ENCODE data around the gene CDC42EP1.
"Not testable (repeated sequence)": the region's sequence is repeated elsewhere in the genome, so short reads cannot be mapped to it uniquely, and the experiment has no call there.

The CDC42EP1 gene

DNA sequence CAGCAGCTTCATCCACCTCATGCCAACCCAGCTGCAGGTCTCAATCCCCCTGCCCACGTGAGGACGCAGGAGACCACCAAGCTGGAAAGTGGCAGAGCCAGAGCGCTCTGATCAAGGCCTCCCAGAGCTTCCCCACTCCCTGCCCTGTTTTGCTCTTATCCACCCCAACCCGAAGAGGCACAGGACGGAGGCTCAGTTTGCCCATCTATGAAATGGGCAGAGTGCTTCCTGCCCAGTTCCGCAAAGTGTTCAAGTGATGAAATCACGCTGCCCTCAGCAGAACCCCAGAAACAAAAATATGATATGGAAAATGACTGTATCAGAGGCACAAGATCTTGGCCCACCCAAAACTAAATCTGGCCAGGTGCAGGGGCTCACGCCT, 11.7 kb downstream of the CDC42EP1 start:
- Histone ChIP-seq H3K9me3 (ENCODE audit: low read length) (no peaks in the 10 kb centered on the region), H3K36me3 (ENCODE audit: insufficient read depth, low read length) (peaks cover 6% of the 10 kb centered on the region), H3K27ac (ENCODE audit: low read depth, low read length) (no peak overlapping the region), H3K4me3 (ENCODE audit: low read depth in 1 of 2, low read length in 2 of 2) (no peak overlapping the region), H3K9ac (ENCODE audit: low read length) (no peak overlapping the region), H3K4me1 (ENCODE audit: insufficient read depth, low read length) (peaks cover 9% of the 10 kb centered on the region), H3K27me3 (ENCODE audit: control insufficient read depth in 1 of 2, insufficient read depth in 2 of 2, low read length in 2 of 2) (no peaks in the 10 kb centered on the region)

DNA sequence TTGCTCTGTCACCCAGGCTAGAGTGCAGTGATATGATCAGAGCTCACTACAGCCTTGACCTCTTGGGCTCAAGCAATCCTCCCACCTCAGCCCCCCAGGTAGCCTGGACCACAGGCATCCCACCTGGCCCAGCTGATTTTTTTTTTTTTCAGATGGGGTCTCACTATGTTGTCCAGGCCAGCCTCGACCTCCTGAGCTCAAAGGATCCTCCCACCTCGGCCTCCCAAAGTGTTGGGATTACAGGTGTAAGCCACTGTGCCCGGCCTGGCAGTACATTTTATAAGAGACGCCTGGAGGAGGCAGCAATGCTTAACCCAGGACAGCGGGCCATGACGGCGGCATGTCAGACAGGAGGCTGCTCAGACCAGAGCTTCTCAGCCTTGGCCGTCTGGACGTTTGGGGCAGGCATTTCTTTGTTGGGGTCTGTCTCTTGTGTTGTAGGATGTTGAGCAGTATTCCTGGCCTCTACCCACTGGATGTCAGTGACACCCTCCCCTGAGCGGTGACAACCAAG, 15.3 kb downstream of the CDC42EP1 start:
- Histone ChIP-seq H3K27ac (ENCODE audit: low read depth, low read length) (no peak overlapping the region), H3K4me3 (ENCODE audit: low read depth in 1 of 2, low read length in 2 of 2) (no peak overlapping the region), H3K27me3 (ENCODE audit: control insufficient read depth in 1 of 2, insufficient read depth in 2 of 2, low read length in 2 of 2) (no peaks in the 10 kb centered on the region), H3K9me3 (ENCODE audit: low read length) (no peaks in the 10 kb centered on the region), H3K36me3 (ENCODE audit: insufficient read depth, low read length) (no peaks in the 10 kb centered on the region), H3K9ac (ENCODE audit: low read length) (no peak overlapping the region), H3K4me1 (ENCODE audit: insufficient read depth, low read length) (no peaks in the 10 kb centered on the region)

DNA sequence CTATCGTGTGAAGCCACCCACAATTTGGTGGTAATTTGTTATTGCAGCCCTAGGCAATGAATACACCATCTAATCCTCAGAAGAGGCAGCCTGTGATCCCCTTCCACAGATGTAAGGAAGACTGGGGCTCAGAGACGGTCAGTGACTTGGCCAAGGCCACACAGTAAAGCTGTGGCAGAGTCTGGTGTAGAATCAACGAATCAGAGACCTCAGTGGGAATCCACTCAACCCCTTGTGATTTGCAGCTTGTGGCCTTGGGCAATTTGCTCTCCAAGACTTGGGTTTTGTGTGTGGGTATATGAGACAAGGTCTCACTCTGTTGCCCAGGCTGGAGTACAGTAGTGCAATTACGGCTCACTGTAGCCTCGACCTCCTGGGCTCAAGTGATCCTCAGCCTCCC, 17.7 kb downstream of the CDC42EP1 start:
- no peaks in the 10 kb centered on the region for H3K4me1 ChIP-seq (ENCODE audit: insufficient read depth, low read length)
- H3K27ac ChIP-seq (ENCODE audit: low read depth, low read length), result no peak overlapping the region
- no peaks in the 10 kb centered on the region for H3K36me3 ChIP-seq (ENCODE audit: insufficient read depth, low read length)
- no peak overlapping the region for H3K9ac ChIP-seq (ENCODE audit: low read length)
- no peaks in the 10 kb centered on the region for H3K9me3 ChIP-seq (ENCODE audit: low read length)
- no peak overlapping the region for H3K4me3 ChIP-seq (ENCODE audit: low read depth in 1 of 2, low read length in 2 of 2)
- H3K27me3 ChIP-seq (ENCODE audit: control insufficient read depth in 1 of 2, insufficient read depth in 2 of 2, low read length in 2 of 2), result no peaks in the 10 kb centered on the region

DNA sequence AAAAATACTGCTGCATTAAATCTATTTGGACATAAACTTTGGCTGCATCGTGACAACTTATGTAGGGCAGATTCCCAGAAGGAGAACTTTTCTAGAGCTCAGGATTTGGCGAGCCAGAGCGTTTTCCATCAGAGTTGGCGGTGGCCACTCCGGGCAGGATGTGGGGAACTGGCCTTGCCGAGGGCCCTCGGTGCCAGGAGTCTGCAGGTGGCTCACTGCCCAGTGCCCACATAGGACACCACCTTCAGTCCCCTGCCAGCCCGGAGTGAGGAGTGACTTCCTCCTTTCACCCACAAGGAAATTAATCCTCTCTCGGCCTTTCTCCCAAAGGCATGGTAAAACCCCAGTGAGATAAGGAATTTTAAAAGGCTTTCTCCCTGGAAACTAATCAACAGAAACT, 21.2 kb downstream of the CDC42EP1 start:
- no peaks in the 10 kb centered on the region for H3K4me1 ChIP-seq (ENCODE audit: insufficient read depth, low read length)
- no peak overlapping the region for H3K9ac ChIP-seq (ENCODE audit: low read length)
- H3K36me3 ChIP-seq (ENCODE audit: insufficient read depth, low read length), result no peaks in the 10 kb centered on the region
- H3K4me3 ChIP-seq (ENCODE audit: low read depth in 1 of 2, low read length in 2 of 2), result no peak overlapping the region
- no peaks in the 10 kb centered on the region for H3K27me3 ChIP-seq (ENCODE audit: control insufficient read depth in 1 of 2, insufficient read depth in 2 of 2, low read length in 2 of 2)
- H3K9me3 ChIP-seq (ENCODE audit: low read length), result no peaks in the 10 kb centered on the region
- no peak overlapping the region for H3K27ac ChIP-seq (ENCODE audit: low read depth, low read length)

DNA sequence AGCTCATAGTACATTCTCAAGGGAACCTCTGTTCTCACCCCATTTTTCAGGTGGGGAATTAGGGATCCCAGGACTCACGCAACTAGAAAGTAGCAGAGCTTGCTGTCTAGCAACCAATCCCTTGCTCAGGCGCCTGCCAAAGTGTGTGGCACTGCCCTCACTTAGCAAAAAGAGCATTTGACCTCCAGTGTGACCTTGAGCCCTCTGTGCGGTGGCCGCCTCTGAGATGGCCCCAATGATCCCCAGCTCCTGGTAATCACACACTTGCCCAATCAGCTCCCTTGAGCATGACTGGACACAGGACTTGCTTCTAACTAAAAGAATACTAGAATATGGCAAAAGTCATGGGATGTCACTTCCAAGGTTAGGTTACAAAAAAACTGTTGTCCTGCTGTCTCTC, 22.2 kb downstream of the CDC42EP1 start:
- Histone ChIP-seq H3K27me3 (ENCODE audit: control insufficient read depth in 1 of 2, insufficient read depth in 2 of 2, low read length in 2 of 2) (no peaks in the 10 kb centered on the region), H3K36me3 (ENCODE audit: insufficient read depth, low read length) (no peaks in the 10 kb centered on the region), H3K9me3 (ENCODE audit: low read length) (no peaks in the 10 kb centered on the region), H3K4me1 (ENCODE audit: insufficient read depth, low read length) (no peaks in the 10 kb centered on the region), H3K27ac (ENCODE audit: low read depth, low read length) (no peak overlapping the region), H3K4me3 (ENCODE audit: low read depth in 1 of 2, low read length in 2 of 2) (no peak overlapping the region), H3K9ac (ENCODE audit: low read length) (no peak overlapping the region)

DNA sequence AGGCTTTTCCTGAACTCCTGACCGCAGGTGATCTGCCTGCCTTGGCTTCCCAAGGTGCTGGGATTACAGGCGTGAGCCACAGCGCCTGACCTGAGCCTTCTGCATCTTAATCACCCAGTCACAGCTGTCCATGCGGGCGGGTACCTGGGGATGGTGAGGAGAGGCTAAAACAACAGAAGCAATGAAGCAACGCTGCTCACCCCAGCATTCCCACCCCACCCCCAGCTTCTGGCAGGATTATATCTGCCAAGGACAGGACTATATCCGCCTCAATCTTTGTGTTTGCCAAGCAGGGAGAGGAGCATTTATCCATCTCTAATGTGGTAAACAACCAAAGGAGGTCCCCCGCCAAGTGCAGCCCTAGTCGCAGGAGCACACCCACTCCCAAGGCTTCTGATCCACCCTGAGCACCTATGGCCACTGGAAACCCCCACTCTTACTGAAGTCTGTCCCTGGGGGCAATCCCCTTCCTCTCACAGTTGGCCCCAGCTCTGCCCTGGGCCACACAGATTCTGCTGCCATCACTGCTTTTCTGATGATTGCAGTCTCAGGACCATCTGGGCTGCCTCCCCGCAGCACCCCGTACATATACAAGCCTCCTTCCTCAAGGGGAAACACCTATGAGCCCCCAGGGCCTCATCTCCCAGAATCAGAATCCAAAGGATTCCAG, 28.4 kb downstream of the CDC42EP1 start:
- Histone ChIP-seq H3K27ac (ENCODE audit: low read depth, low read length) (no peak overlapping the region), H3K9me3 (ENCODE audit: low read length) (no peaks in the 10 kb centered on the region), H3K27me3 (ENCODE audit: control insufficient read depth in 1 of 2, insufficient read depth in 2 of 2, low read length in 2 of 2) (peaks cover 0 to 4% of the 10 kb centered on the region in 2 donors), H3K4me1 (ENCODE audit: insufficient read depth, low read length) (no peaks in the 10 kb centered on the region), H3K4me3 (ENCODE audit: low read depth in 1 of 2, low read length in 2 of 2) (no peak overlapping the region), H3K9ac (ENCODE audit: low read length) (no peak overlapping the region), H3K36me3 (ENCODE audit: insufficient read depth, low read length) (no peaks in the 10 kb centered on the region)

DNA sequence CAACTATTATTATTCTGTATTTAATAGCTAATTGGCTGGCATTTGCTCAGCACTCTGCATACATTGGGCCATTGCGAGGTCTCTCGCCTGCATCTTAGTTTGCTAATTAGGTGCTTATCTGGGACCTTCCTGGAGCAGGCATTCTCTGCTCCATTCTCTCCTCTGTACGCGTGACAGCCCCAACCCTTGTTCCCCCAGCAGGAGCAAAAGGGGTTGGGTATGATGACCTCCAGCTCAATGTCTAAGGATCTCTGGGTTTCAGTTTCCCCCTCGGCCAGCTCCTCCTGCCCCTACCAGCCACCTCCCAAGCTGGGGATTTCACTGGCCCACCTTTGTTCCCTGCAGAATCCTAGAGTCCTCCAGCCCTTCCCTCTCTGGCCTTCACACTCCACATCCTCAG, 29.4 kb downstream of the CDC42EP1 start:
- Histone ChIP-seq H3K4me3 (ENCODE audit: low read depth in 1 of 2, low read length in 2 of 2) (no peak overlapping the region), H3K27me3 (ENCODE audit: control insufficient read depth in 1 of 2, insufficient read depth in 2 of 2, low read length in 2 of 2) (peaks cover 0 to 4% of the 10 kb centered on the region in 2 donors), H3K9me3 (ENCODE audit: low read length) (no peaks in the 10 kb centered on the region), H3K27ac (ENCODE audit: low read depth, low read length) (no peak overlapping the region), H3K36me3 (ENCODE audit: insufficient read depth, low read length) (no peaks in the 10 kb centered on the region), H3K9ac (ENCODE audit: low read length) (no peak overlapping the region), H3K4me1 (ENCODE audit: insufficient read depth, low read length) (no peaks in the 10 kb centered on the region)

DNA sequence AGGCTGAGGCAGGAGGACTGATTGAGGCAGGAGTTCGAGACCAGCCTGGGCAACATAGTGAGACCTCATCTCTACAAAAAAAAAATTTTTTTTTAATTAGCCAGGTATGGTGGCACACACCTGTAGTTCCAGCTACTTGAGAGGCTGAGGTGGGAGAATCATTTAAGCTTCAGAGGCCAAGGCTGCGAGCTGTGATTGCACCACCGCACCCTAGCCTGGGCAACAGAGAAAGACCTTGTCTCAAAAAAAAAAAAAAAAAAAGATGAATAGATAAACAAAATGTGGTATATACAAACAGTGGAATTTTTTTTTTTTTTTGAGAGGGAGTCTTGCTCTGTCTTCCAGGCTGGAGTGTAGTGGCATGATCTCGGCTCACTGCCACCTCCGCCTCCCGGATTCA, 30.8 kb downstream of the CDC42EP1 start:
- H3K36me3 ChIP-seq (ENCODE audit: insufficient read depth, low read length); H3K9me3 ChIP-seq (ENCODE audit: low read length); H3K4me3 ChIP-seq (ENCODE audit: low read depth in 1 of 2, low read length in 2 of 2); H3K27ac ChIP-seq (ENCODE audit: low read depth, low read length); H3K9ac ChIP-seq (ENCODE audit: low read length); H3K4me1 ChIP-seq (ENCODE audit: insufficient read depth, low read length); H3K27me3 ChIP-seq (ENCODE audit: control insufficient read depth in 1 of 2, insufficient read depth in 2 of 2, low read length in 2 of 2): not testable (repeated sequence)

DNA sequence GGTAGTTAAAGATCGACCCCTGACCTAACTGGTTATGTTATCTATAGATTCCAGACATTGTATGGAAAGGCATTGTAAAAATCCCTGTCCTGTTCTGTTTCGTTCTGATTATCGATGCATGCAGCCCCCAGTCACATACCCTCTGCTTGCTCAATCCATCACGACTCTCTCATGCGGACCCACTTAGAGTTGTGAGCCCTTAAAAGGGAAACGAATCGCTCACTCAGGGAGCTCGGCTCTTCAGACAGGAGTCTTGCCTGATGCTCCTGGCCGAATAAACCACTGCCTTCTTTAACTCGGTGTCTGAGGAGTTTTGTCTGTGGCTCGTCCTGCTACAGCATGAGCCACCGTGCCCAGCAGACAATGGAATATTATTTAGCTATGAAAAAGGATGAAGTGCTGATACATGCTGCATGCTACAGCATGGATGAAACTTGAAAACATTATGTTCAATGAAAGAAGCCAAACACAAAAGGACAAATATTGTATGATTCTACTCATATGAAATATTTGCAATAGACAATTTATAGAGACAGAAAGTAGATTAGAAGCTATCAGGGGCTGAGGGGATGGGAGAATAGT, 31.6 kb downstream of the CDC42EP1 start:
- H3K27ac ChIP-seq (ENCODE audit: low read depth, low read length), result no peak overlapping the region
- H3K9me3 ChIP-seq (ENCODE audit: low read length), result no peaks in the 10 kb centered on the region
- H3K4me1 ChIP-seq (ENCODE audit: insufficient read depth, low read length), result no peaks in the 10 kb centered on the region
- H3K27me3 ChIP-seq (ENCODE audit: control insufficient read depth in 1 of 2, insufficient read depth in 2 of 2, low read length in 2 of 2), result peaks cover 0 to 4% of the 10 kb centered on the region in 2 donors
- H3K4me3 ChIP-seq (ENCODE audit: low read depth in 1 of 2, low read length in 2 of 2), result no peak overlapping the region
- no peak overlapping the region for H3K9ac ChIP-seq (ENCODE audit: low read length)
- H3K36me3 ChIP-seq (ENCODE audit: insufficient read depth, low read length), result no peaks in the 10 kb centered on the region

DNA sequence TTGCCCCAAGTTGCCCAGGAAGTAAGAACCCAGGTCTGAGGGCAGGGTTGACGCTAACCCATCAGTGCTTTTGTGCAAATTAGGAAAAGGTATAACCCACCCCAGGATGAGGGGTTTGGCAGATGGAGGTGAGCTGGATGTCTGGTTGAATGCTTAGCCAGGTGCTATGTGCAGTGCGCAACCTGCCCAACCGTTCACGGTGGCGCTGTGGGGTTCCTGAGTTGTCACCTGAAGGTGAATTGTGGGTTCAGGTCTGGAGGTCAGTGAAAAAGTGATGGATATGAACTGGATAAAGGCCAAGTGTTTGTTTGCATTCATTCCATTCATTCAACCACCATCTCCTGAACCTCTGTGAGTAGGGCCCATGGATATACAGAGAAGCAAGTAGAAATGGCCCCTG, 34.0 kb downstream of the CDC42EP1 start:
- H3K9me3 ChIP-seq (ENCODE audit: low read length), result no peaks in the 10 kb centered on the region
- no peaks in the 10 kb centered on the region for H3K4me1 ChIP-seq (ENCODE audit: insufficient read depth, low read length)
- H3K4me3 ChIP-seq (ENCODE audit: low read depth in 1 of 2, low read length in 2 of 2), result no peak overlapping the region
- peaks cover 0 to 3% of the 10 kb centered on the region in 2 donors for H3K27me3 ChIP-seq (ENCODE audit: control insufficient read depth in 1 of 2, insufficient read depth in 2 of 2, low read length in 2 of 2)
- no peak overlapping the region for H3K27ac ChIP-seq (ENCODE audit: low read depth, low read length)
- H3K36me3 ChIP-seq (ENCODE audit: insufficient read depth, low read length), result no peaks in the 10 kb centered on the region
- no peak overlapping the region for H3K9ac ChIP-seq (ENCODE audit: low read length)

DNA sequence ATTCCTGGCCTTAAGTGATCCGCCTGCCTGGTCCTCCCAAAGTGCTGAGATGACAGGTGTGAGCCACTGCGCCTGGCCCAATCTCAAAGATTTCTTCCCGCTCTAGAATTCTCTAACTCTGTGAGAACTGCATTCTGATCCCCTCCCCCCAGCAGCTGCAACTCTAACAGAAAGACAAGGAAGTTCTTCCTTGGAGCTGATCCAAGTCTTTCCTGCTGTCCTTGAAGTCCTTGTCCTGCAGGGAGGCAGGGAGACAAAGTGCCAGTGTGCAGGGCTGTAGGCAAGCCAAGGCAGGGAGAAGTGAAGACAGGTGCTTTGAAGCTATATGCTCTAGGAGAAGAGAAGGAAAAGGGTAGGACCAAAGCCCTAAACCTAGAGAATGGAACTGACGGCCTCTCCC, 38.9 kb downstream of the CDC42EP1 start:
- Histone ChIP-seq H3K27me3 (ENCODE audit: control insufficient read depth in 1 of 2, insufficient read depth in 2 of 2, low read length in 2 of 2) (peaks cover 0 to 4% of the 10 kb centered on the region in 2 donors), H3K36me3 (ENCODE audit: insufficient read depth, low read length) (no peaks in the 10 kb centered on the region), H3K9me3 (ENCODE audit: low read length) (no peaks in the 10 kb centered on the region), H3K4me1 (ENCODE audit: insufficient read depth, low read length) (no peaks in the 10 kb centered on the region), H3K4me3 (ENCODE audit: low read depth in 1 of 2, low read length in 2 of 2) (no peak overlapping the region), H3K9ac (ENCODE audit: low read length) (no peak overlapping the region), H3K27ac (ENCODE audit: low read depth, low read length) (no peak overlapping the region)

DNA sequence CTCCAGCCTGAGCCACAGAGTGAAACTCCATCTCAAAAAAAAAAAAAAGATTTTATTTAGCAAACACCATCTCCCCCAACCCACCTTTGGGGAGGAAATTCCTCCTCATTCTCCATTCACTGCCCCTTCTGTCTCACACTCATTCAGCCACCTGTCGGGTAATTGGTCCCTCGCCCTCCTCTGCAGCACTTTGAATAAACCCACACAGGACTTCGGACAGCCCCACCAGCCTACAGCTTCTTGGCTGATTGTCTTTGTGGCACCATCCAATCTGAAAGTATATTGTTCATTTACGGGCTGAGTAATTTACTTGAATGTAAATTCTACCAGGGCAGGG, 40.9 kb downstream of the CDC42EP1 start:
- H3K36me3 ChIP-seq (ENCODE audit: insufficient read depth, low read length), result no peaks in the 10 kb centered on the region
- H3K9me3 ChIP-seq (ENCODE audit: low read length), result no peaks in the 10 kb centered on the region
- peaks cover 0 to 4% of the 10 kb centered on the region in 2 donors for H3K27me3 ChIP-seq (ENCODE audit: control insufficient read depth in 1 of 2, insufficient read depth in 2 of 2, low read length in 2 of 2)
- no peaks in the 10 kb centered on the region for H3K4me1 ChIP-seq (ENCODE audit: insufficient read depth, low read length)
- no peak overlapping the region for H3K9ac ChIP-seq (ENCODE audit: low read length)
- H3K4me3 ChIP-seq (ENCODE audit: low read depth in 1 of 2, low read length in 2 of 2), result no peak overlapping the region
- H3K27ac ChIP-seq (ENCODE audit: low read depth, low read length), result no peak overlapping the region
